Measurements from ENCODE around the gene ABHD2.

GRCh38 chr15:89109238-89109637 lies 21.0 kb downstream of the ABHD2 start:
- no peak for TF ChIP-seq EZH2 (IDR thresholded peaks at IDR 0.05; ENCODE audit: borderline replicate concordance, low read length)
- TF ChIP-seq CTCF (IDR thresholded peaks at IDR 0.05; ENCODE audit: low read length): no peak

All from OCI-LY1 (cell line).